Gastrocnemius medialis (tissue), 4 donors: ENCODE measurements around the gene TNNI3K. TPM values are rescaled to one million over a fixed set of nuclear protein-coding genes. Genes with fewer than 3 reads are reported as not detected.
"Not testable (repeated sequence)": the region's sequence is repeated elsewhere in the genome, so short reads cannot be mapped to it uniquely, and the experiment has no call there.

ENCODE experiments used
- ATAC-seq, 2 donors: fragments of 150-250 bp; one replicate each; pipeline ENCODE4 v1.9.1; 2016
- DNase-seq, 2 donors: peaks; one replicate each; pipeline ENCODE4 v3.0.0-alpha.2; 2019
- H3K27ac ChIP-seq, 4 donors: fragments of 200-600 bp; sonication (generic); 1 replicate in 1 of 4; 2 replicates in 3 of 4; pipeline ENCODE4 v1.5.1; 2016 to 2018; ENCODE audit warnings: mild to moderate bottlenecking in 2 of 4, moderate library complexity in 1 of 4
- H3K27me3 ChIP-seq, 3 donors: fragments of 200-600 bp; sonication (generic) in 2 of 3; 1 replicate in 1 of 3; 2 replicates in 2 of 3; pipeline versions ENCODE4 v1.5.1 to v1.6.0; 2016 to 2019; ENCODE audit warnings: mild to moderate bottlenecking in 1 of 3, moderate library complexity in 1 of 3
- H3K36me3 ChIP-seq, 2 donors: fragments of 200-600 bp; sonication (generic) in 1 of 2; one replicate each; pipeline ENCODE4 v1.5.1; 2017 to 2018
- H3K4me1 ChIP-seq, 2 donors: fragments of 200-600 bp; sonication (generic) in 1 of 2; one replicate each; pipeline ENCODE4 v1.5.1; 2016 to 2017; ENCODE audit warnings: mild to moderate bottlenecking in 2 of 2
- H3K4me3 ChIP-seq, 4 donors: fragments of 200-600 bp; sonication (generic) in 3 of 4; 1 replicate in 1 of 4; 2 replicates in 3 of 4; pipeline ENCODE4 v1.5.1; 2016 to 2019; ENCODE audit warnings: mild to moderate bottlenecking in 2 of 4
- H3K9me3 ChIP-seq, 3 donors: fragments of 200-600 bp; sonication (generic) in 2 of 3; 1 replicate in 1 of 3; 2 replicates in 2 of 3; pipeline ENCODE4 v1.5.1; 2016 to 2019
- CTCF ChIP-seq, 5 experiments: fragments of 450-650 bp in 3 of 5; fragments of 200-600 bp in 2 of 5; sonication (generic) in 2 of 5; IDR thresholded peaks in 4 of 5; conservative IDR thresholded peaks in 1 of 5; 1 replicate in 4 of 5; 2 replicates in 1 of 5; pipeline ENCODE4 v1.5.1; 2016 to 2019; ENCODE audit warnings: antibody characterized with exemption in 5 of 5, mild to moderate bottlenecking in 3 of 5, moderate library complexity in 3 of 5
- POLR2A ChIP-seq, 2 donors: fragments of 450-650 bp; IDR thresholded peaks; one replicate each; pipeline ENCODE4 v1.6.1; 2017; ENCODE audit warnings: antibody characterized with exemption in 2 of 2, mild to moderate bottlenecking in 2 of 2, moderate library complexity in 2 of 2
- in situ Hi-C, 4 donors: fragments of 200-750 bp; cut with MboI; loops; one replicate each; pipeline versions ENCODE4 v1.15.0 to v1.8.0; 2017; ENCODE audit warnings: low sequenced_read_pairs in 4 of 4
- intact Hi-C: fragments of 100-400 bp; cut with DNase I; formaldehyde crosslinking; loops from one replicate; pipeline ENCODE4 v1.15.1; 2023; ENCODE audit warnings: low total_unique reads
- total RNA-seq, 4 donors: library from RNA; depleted of rRNA; stranded (reverse); fragments of >200 nt; gene quantifications; one replicate each; pipeline versions ENCODE4 v1.1.0 to v1.2.3, GENCODE V29; 2016

TNNI3K gene
- total RNA-seq, 4 donors from 2014 or later = 0.39 to 8.6 (median 4.0) TPM

- Histone ChIP-seq H3K27ac (no peak overlapping the region), H3K4me1 (no peaks in the 10 kb centered on the region), H3K36me3 (no peaks in the 10 kb centered on the region), H3K4me3 (no peak overlapping the region), H3K9me3 (no peaks in the 10 kb centered on the region), H3K27me3 (no peaks in the 10 kb centered on the region)
- TF ChIP-seq POLR2A (IDR thresholded peaks at IDR 0.05) = no peak
- TF ChIP-seq CTCF (IDR thresholded peaks at IDR 0.05 in 4 of 5, conservative IDR thresholded peaks at IDR 0.05 in 1 of 5) = no peak
- ATAC-seq = no peak
- no peak for DNase-seq
- intact Hi-C loops = no loop called here
- in situ Hi-C loops = no loop called here
Measured at GRCh38 chr1:74245168-74245772, 10.1 kb downstream of the TNNI3K start.

GRCh38 chr1:74246315-74246714 lies 11.1 kb downstream of the TNNI3K start:
- peaks cover 0 to 3% of the 10 kb centered on the region in 2 donors for H3K36me3 ChIP-seq
- no peak overlapping the region for H3K27ac ChIP-seq
- ATAC-seq (no peak), DNase-seq (no peak)
- intact Hi-C loops = no loop called here
- TF ChIP-seq CTCF (IDR thresholded peaks at IDR 0.05 in 4 of 5, conservative IDR thresholded peaks at IDR 0.05 in 1 of 5) (no peak), POLR2A (IDR thresholded peaks at IDR 0.05) (no peak)
- no peaks in the 10 kb centered on the region for H3K9me3 ChIP-seq
- in situ Hi-C loops = no loop called here
- H3K4me1 ChIP-seq = no peaks in the 10 kb centered on the region
- H3K4me3 ChIP-seq = no peak overlapping the region
- H3K27me3 ChIP-seq = no peaks in the 10 kb centered on the region

GRCh38 chr1:74247881-74248528 lies 12.8 kb downstream of the TNNI3K start:
- Histone ChIP-seq H3K27ac (no peak overlapping the region), H3K27me3 (no peaks in the 10 kb centered on the region), H3K9me3 (no peaks in the 10 kb centered on the region), H3K4me1 (no peaks in the 10 kb centered on the region), H3K36me3 (peaks cover 0 to 3% of the 10 kb centered on the region in 2 donors), H3K4me3 (no peak overlapping the region)
- ATAC-seq = no peak
- no peak for DNase-seq
- no peak for TF ChIP-seq CTCF (IDR thresholded peaks at IDR 0.05 in 4 of 5, conservative IDR thresholded peaks at IDR 0.05 in 1 of 5)
- TF ChIP-seq POLR2A (IDR thresholded peaks at IDR 0.05) = no peak
- in situ Hi-C loops (no loop called here), intact Hi-C loops (no loop called here)

- in situ Hi-C loops, H3K4me1 ChIP-seq, intact Hi-C loops, DNase-seq, H3K4me3 ChIP-seq, H3K27me3 ChIP-seq, H3K9me3 ChIP-seq, H3K36me3 ChIP-seq, ATAC-seq, H3K27ac ChIP-seq: not testable (repeated sequence)
Measured at GRCh38 chr1:74253243-74253824, 18.1 kb downstream of the TNNI3K start.

GRCh38 chr1:74266001-74266400 lies 30.8 kb downstream of the TNNI3K start:
- no peak for TF ChIP-seq CTCF (IDR thresholded peaks at IDR 0.05 in 4 of 5, conservative IDR thresholded peaks at IDR 0.05 in 1 of 5)
- no peak for TF ChIP-seq POLR2A (IDR thresholded peaks at IDR 0.05)

More at GRCh38 chr1:74266001-74266400, 30.8 kb downstream of the TNNI3K start:
- no peak for ATAC-seq
- no peak for DNase-seq
- Histone ChIP-seq H3K27me3 (no peaks in the 10 kb centered on the region), H3K9me3 (no peaks in the 10 kb centered on the region), H3K4me3 (no peak overlapping the region), H3K36me3 (no peaks in the 10 kb centered on the region), H3K4me1 (no peaks in the 10 kb centered on the region), H3K27ac (no peak overlapping the region)
- intact Hi-C loops (no loop called here), in situ Hi-C loops (no loop called here)
